ENCODE results near the gene SNX15.
"Not testable (repeated sequence)": the region's sequence is repeated elsewhere in the genome, so short reads cannot be mapped to it uniquely, and the experiment has no call there.

SNX15 gene

GRCh38 chr11:65027213-65028067, at the start of gene SNX15:
Gene SNX15, plus strand, starts transcription at chr11:65027439. Its CDS starts 99 bp downstream, at chr11:65027538.
- peak within 1 kb of the TSS; percentile 55 for H3K9ac ChIP-seq (ENCODE audit: low read depth, low read length)
- no peaks in the 10 kb centered on the region for H3K36me3 ChIP-seq (ENCODE audit: insufficient read depth, low read length)
- peaks cover 4% of the 10 kb centered on the region; the same call in 1 of the 2 replicates for H3K4me1 ChIP-seq (ENCODE audit: insufficient read depth, low read length)
- no peaks in the 10 kb centered on the region for H3K9me3 ChIP-seq (ENCODE audit: control insufficient read depth, insufficient read depth, low read length)

GRCh38 chr11:64983339-64983738, 43.9 kb upstream of the SNX15 start:
- H3K9ac ChIP-seq (ENCODE audit: low read depth, low read length); H3K9me3 ChIP-seq (ENCODE audit: control insufficient read depth, insufficient read depth, low read length); H3K4me1 ChIP-seq (ENCODE audit: insufficient read depth, low read length); H3K36me3 ChIP-seq (ENCODE audit: insufficient read depth, low read length): not testable (repeated sequence)

- Histone ChIP-seq H3K9me3 (ENCODE audit: control insufficient read depth, insufficient read depth, low read length) (no peaks in the 10 kb centered on the region), H3K36me3 (ENCODE audit: insufficient read depth, low read length) (no peaks in the 10 kb centered on the region), H3K9ac (ENCODE audit: low read depth, low read length) (no peak overlapping the region), H3K4me1 (ENCODE audit: insufficient read depth, low read length) (no peaks in the 10 kb centered on the region; the same call in 1 of the 2 replicates)
Observed at GRCh38 chr11:64987998-64988854, 39.0 kb upstream of the SNX15 start.

GRCh38 chr11:64989416-64989815, 37.8 kb upstream of the SNX15 start:
- Histone ChIP-seq H3K9me3 (ENCODE audit: control insufficient read depth, insufficient read depth, low read length) (no peaks in the 10 kb centered on the region), H3K9ac (ENCODE audit: low read depth, low read length) (no peak overlapping the region), H3K4me1 (ENCODE audit: insufficient read depth, low read length) (no peaks in the 10 kb centered on the region; the same call in 1 of the 2 replicates), H3K36me3 (ENCODE audit: insufficient read depth, low read length) (no peaks in the 10 kb centered on the region)

GRCh38 chr11:64990222-64990923, 36.9 kb upstream of the SNX15 start:
- Histone ChIP-seq H3K9me3 (ENCODE audit: control insufficient read depth, insufficient read depth, low read length) (no peaks in the 10 kb centered on the region), H3K36me3 (ENCODE audit: insufficient read depth, low read length) (no peaks in the 10 kb centered on the region), H3K4me1 (ENCODE audit: insufficient read depth, low read length) (no peaks in the 10 kb centered on the region; the same call in 1 of the 2 replicates), H3K9ac (ENCODE audit: low read depth, low read length) (no peak overlapping the region)

GRCh38 chr11:64994318-64994717, 32.9 kb upstream of the SNX15 start:
- Histone ChIP-seq H3K9me3 (ENCODE audit: control insufficient read depth, insufficient read depth, low read length) (no peaks in the 10 kb centered on the region), H3K36me3 (ENCODE audit: insufficient read depth, low read length) (no peaks in the 10 kb centered on the region), H3K4me1 (ENCODE audit: insufficient read depth, low read length) (peaks cover 5% of the 10 kb centered on the region; the same call in 1 of the 2 replicates), H3K9ac (ENCODE audit: low read depth, low read length) (no peak overlapping the region)

GRCh38 chr11:64996327-64996709, 30.9 kb upstream of the SNX15 start:
- H3K36me3 ChIP-seq (ENCODE audit: insufficient read depth, low read length) = no peaks in the 10 kb centered on the region
- no peaks in the 10 kb centered on the region for H3K9me3 ChIP-seq (ENCODE audit: control insufficient read depth, insufficient read depth, low read length)
- H3K9ac ChIP-seq (ENCODE audit: low read depth, low read length) = 0 out of 2 replicates have a peak overlapping the region, but pooled peaks have one; percentile 16
- H3K4me1 ChIP-seq (ENCODE audit: insufficient read depth, low read length) = peaks cover 5% of the 10 kb centered on the region; the same call in 1 of the 2 replicates

- no peaks in the 10 kb centered on the region for H3K9me3 ChIP-seq (ENCODE audit: control insufficient read depth, insufficient read depth, low read length)
- H3K9ac ChIP-seq (ENCODE audit: low read depth, low read length) = peak within 1 kb of the TSS; percentile 16; the same call in 1 of the 2 replicates
- no peaks in the 10 kb centered on the region for H3K36me3 ChIP-seq (ENCODE audit: insufficient read depth, low read length)
- peaks cover 5% of the 10 kb centered on the region; the same call in 1 of the 2 replicates for H3K4me1 ChIP-seq (ENCODE audit: insufficient read depth, low read length)
Observed at GRCh38 chr11:64996710-64997380, 30.4 kb upstream of the SNX15 start, which contains the start of gene BATF2. Gene BATF2, minus strand, starts transcription at chr11:64996971. Its CDS starts 57 bp downstream, at chr11:64996914.

- no peaks in the 10 kb centered on the region for H3K9me3 ChIP-seq (ENCODE audit: control insufficient read depth, insufficient read depth, low read length)
- H3K36me3 ChIP-seq (ENCODE audit: insufficient read depth, low read length) = no peaks in the 10 kb centered on the region
- H3K9ac ChIP-seq (ENCODE audit: low read depth, low read length) = no peak overlapping the region
- H3K4me1 ChIP-seq (ENCODE audit: insufficient read depth, low read length) = peaks cover 5% of the 10 kb centered on the region; the same call in 1 of the 2 replicates
Observed at GRCh38 chr11:64998141-64998540, 29.1 kb upstream of the SNX15 start.

GRCh38 chr11:64998690-64999431, 28.4 kb upstream of the SNX15 start:
- H3K4me1 ChIP-seq (ENCODE audit: insufficient read depth, low read length) = peaks cover 5% of the 10 kb centered on the region; the same call in 1 of the 2 replicates
- H3K36me3 ChIP-seq (ENCODE audit: insufficient read depth, low read length) = no peaks in the 10 kb centered on the region
- H3K9me3 ChIP-seq (ENCODE audit: control insufficient read depth, insufficient read depth, low read length) = no peaks in the 10 kb centered on the region
- H3K9ac ChIP-seq (ENCODE audit: low read depth, low read length) = no peak overlapping the region

- Histone ChIP-seq H3K36me3 (ENCODE audit: insufficient read depth, low read length) (no peaks in the 10 kb centered on the region), H3K9me3 (ENCODE audit: control insufficient read depth, insufficient read depth, low read length) (no peaks in the 10 kb centered on the region), H3K9ac (ENCODE audit: low read depth, low read length) (no peak overlapping the region), H3K4me1 (ENCODE audit: insufficient read depth, low read length) (peaks cover 5% of the 10 kb centered on the region; the same call in 1 of the 2 replicates)
Observed at GRCh38 chr11:64999478-64999877, 27.8 kb upstream of the SNX15 start.

GRCh38 chr11:65002706-65003105, 24.5 kb upstream of the SNX15 start:
- Histone ChIP-seq H3K9me3 (ENCODE audit: control insufficient read depth, insufficient read depth, low read length) (no peaks in the 10 kb centered on the region), H3K36me3 (ENCODE audit: insufficient read depth, low read length) (no peaks in the 10 kb centered on the region), H3K4me1 (ENCODE audit: insufficient read depth, low read length) (no peaks in the 10 kb centered on the region; the same call in 1 of the 2 replicates), H3K9ac (ENCODE audit: low read depth, low read length) (no peak overlapping the region)

GRCh38 chr11:65003282-65003681, 24.0 kb upstream of the SNX15 start:
- Histone ChIP-seq H3K9me3 (ENCODE audit: control insufficient read depth, insufficient read depth, low read length) (no peaks in the 10 kb centered on the region), H3K36me3 (ENCODE audit: insufficient read depth, low read length) (no peaks in the 10 kb centered on the region), H3K9ac (ENCODE audit: low read depth, low read length) (no peak overlapping the region), H3K4me1 (ENCODE audit: insufficient read depth, low read length) (no peaks in the 10 kb centered on the region; the same call in 1 of the 2 replicates)
